HG03196 (cell line): Measurements from ENCODE around the gene ARHGEF18.
"Not testable (repeated sequence)": the region's sequence is repeated elsewhere in the genome, so short reads cannot be mapped to it uniquely, and the experiment has no call there.

Experiments used
- ATAC-seq: cut with Tn5 transposase; IDR thresholded peaks from one replicate; pipeline ENCODE4 v1.9.1; 2021; ENCODE audit not compliant: unreplicated experiment

Gene ARHGEF18

DNA sequence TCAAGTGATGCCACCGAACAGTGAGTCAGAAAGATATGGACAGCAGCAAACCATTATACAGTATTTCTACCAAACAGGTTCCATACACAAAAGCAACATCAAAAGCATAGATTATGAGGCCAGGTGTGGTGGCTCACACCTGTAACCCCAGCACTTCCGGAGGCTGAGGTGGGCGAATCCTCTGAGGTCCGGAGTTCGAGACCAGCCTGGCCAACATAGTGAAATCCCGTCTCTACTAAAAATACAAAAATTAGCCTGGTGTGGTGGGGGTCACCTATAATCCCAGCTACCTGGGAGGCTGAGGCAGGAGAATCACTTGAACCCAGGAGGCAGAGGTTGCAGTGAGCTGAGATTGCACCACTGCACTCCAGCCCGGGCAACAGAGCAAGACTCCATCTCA is 1.7 kb upstream of the ARHGEF18 start:
- ATAC-seq, result not testable (repeated sequence)

DNA sequence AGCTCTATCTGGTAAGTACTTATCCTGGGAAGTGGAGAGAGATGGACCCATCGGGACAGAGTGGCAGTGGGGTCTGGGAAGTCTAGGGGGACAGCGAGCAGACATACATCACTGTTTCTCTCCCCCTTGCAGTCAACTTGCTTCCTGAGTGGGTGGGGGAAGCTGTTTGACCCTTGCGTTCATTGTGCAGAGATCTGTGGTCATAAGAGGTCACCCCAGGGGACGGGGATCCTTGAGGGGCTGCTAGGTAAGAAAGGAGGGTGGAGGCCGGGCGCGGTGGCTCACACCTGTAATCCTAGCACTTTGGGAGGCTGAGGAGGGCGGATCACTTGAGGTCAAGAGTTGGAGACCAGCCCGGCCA is 474 bp downstream of the ARHGEF18 start:
- no peak for ATAC-seq

DNA sequence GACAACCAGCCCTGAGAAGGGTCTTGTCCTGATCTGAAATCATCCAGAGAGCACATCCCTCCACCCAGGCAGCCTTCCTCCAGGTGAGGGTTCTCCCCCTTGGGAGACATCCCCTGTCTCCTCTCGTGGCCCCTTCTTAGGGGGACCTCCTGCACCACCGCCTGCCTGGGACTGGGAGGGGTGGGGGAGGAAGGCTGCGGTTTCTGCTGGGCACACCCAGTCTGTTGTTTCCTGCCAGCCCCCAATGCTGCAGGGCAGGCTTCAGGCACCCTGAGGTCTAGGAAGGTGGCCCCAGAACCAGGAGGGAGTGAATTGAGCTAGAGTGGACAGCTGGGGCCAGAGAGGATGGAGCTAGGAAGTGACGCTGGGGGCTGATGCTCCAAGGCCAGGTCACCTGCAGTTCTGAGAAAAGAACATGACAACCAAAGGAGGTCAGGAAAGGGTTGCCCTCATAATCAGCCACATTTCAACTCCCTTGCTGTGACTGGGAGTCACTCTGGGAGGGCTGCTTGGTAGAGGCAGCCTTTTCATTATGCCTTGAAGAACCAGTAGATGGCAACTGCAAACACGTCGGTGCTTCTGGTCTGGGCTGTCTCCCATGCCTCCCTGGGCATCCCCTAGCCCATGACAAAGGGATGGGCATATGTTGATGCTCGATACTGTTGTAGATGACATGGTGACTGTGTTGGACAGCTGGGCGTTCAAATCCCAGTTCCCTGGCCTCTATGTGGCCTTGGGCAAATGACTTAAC is 1.4 kb downstream of the ARHGEF18 start:
- no peak for ATAC-seq

- no peak for ATAC-seq
Measured at GRCh38 chr19:7351861-7352260, 3.1 kb downstream of the ARHGEF18 start.

DNA sequence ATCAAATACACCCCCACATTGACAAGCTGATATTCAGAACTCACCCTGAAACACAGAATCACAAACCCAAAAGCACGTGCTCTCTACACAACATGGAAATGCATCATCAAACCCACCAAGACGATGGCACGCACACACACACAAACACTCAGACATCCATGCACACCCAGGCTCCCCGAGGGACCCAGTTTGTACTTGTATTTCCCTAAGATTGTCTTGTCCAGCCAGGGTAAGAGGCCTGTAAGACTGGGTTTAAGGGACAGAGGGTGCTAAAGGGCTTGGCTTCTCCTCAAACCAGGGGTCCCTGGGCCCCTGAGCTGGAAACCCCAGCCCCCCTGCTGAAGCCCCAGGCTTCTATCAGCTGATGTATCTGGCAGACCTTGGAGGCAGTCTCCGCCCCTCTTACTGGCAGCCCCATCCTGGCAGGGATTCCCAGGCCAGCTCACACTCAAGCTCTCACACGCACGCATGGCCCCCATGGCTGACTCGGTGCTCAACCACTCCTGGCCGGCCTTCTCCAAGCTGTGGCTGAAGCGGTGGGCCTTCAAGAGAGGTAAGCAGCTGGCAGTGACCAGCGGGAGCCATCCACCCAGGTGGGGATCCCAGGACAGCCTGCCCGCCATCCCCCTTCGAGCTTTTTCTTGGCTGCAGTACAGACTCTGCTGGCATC is 6.5 kb downstream of the ARHGEF18 start:
- ATAC-seq, result no peak

DNA sequence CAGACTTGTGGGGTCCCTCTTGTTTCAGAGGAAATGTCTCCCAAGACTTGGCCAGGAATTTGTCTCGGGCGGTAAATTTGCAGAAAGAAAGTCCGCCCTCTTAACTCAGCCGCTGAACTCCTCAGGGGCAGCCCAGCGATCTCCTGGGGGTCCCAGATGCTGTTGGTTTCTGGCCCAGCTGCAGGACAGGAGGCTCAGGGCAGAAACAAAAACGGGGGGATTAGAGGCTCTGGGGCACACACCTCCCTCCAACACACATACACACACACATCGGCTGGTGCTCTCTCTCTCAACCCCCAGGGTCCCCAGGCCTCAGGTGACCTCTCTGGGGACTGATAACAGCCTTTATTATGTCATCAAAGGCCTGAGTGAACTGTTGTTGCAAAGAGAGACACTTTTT is 7.1 kb downstream of the ARHGEF18 start:
- ATAC-seq, result no peak

DNA sequence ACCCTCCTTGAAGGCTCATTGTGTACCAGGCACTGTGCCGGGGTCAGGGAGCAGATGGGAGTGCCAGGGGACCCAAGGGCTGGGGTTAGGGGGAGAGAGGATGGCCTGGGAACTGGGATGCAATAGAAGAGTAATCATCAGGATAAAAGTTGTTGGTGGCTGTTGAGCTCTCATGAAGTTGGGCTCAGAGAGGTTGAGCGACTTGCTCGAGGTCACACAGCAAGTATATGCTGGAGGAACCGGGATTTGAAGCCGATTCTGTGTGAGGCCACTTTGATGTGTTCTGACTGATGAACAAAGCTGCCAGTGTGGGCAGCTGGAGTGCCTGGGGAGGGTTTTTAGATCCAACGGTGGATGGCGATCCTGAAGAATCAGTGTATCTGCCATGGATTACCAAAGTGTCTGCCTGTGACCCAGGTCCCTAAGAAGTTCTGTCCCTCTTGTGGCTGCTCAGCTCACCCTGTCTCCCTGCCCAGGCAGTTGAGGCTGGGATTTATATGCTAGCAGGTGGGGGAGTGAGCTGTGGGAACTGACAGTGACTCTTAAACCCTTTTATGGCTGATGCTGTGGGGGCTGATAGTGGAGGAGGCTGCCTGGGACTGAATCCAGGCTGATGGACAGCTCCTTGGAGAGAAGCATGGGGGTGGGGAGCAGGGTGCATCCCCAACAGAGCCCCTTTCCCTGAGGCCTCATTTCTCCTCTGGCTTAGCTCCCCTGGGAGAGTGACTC is 8.3 kb downstream of the ARHGEF18 start:
- ATAC-seq, result no peak

DNA sequence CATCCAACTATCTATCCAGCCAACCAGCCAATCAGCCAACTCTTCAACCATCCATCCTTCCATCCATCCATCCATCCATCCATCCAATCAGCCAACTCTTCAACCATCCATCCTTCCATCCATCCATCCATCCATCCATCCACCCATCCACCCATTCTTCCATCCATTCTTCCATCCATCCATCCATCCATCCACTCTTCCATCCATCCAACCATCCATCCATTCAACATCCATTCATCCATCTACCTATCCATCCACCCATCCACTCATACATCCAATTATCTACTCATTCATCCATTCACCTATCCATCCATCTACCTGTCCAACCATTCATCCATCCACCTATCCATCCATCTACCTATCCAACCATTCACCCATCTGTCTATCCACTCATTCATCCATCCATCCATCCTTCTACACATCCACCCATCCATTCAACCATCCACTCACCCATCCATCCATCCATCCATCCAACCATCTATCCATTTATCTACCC is 9.4 kb downstream of the ARHGEF18 start:
- ATAC-seq, result no peak

GRCh38 chr19:7360393-7360984 is 11.8 kb downstream of the ARHGEF18 start:
- ATAC-seq, result no peak

DNA sequence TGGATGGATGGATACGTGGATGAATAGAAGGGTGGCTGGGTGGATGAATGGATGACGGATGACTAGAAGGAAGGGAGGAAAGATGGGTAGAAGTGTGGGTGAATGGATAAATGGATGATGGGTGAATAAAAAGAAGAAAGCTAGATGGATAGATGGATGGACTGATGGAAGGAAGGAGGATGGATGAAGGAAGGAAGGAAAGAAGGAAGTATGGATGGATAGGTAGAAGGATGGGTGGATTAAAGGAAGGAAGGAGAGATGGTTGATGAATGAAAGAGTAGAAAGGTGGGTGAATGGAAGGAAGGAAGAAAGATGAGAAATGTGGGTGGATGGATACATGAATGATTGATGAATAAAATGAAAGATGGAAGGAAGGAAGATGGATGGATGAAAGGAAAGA is 14.5 kb downstream of the ARHGEF18 start:
- ATAC-seq, result no peak

DNA sequence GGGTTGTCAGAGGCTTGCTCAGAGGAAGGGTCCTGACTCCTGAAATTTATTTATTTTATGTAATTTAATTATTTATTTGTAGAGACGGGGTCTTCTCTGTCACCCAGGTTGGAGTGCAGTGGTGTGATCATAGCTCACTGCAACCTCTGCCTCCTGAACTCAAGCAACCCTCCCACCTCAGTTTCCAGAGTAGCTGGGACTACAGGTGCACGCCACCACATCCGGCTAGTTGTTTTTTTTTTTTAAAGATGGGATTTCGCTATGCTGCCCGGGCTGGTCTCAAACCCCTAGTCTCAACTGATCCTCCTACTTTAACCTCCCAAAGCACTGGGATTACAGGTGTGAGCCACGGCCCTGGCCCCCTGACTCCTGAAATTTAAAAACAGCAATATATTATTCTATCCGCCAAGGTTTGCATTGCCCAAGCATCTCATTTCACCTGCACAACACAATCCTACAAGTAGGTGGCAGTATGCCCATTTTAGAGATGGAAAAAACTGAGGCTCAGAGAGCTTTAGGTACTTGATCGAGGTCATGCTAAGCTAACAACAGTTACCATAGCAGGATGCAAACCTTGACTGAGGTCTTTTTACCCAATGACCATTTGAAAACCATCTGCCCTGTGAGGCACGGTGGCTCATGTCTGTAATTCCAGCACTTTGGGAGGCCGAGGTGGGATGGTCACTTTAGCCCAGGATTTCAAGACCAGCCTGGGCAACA is 18.1 kb downstream of the ARHGEF18 start:
- no peak for ATAC-seq

DNA sequence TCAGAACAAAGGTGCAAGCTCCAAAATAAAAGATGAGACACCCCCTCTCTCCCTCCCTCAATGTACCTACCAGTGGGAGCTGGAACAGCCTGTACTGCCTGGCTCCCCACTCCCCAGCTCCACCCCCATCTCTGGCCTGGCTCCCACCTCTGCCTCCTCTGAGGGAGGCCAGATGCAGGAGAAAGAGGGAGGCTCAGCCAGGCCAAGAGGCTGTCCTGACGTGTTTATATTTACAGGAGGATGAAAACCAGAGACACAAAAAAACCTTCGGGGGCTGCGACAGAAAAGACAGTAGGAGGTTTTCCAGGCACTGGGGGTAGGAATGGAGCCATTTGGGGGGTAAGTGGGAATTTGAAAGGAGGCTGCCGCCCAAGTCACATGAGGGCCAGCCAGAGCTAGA is 19.7 kb downstream of the ARHGEF18 start:
- ATAC-seq, result no peak

DNA sequence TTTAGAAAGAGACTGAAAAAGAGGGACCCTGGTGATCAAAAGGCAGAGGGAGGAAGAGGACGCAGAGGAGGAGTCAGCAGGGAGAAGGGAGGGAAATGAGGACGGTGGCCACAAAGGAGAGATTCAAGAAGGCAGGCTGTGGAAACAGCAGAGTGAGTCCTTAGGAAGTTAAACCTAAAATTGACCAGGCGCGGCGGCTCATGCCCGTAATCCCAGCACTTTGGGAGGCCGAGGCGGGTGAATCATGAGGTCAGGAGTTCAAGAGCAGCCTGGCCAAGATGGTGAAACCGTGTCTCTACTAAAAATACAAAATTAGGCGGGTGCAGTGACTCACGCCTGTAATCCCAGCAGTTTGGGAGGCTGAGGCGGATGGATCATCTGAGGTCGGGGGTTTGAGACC is 20.1 kb downstream of the ARHGEF18 start:
- ATAC-seq, result not testable (repeated sequence)

- ATAC-seq, result no peak
Measured at GRCh38 chr19:7370546-7370945, 21.8 kb downstream of the ARHGEF18 start.

DNA sequence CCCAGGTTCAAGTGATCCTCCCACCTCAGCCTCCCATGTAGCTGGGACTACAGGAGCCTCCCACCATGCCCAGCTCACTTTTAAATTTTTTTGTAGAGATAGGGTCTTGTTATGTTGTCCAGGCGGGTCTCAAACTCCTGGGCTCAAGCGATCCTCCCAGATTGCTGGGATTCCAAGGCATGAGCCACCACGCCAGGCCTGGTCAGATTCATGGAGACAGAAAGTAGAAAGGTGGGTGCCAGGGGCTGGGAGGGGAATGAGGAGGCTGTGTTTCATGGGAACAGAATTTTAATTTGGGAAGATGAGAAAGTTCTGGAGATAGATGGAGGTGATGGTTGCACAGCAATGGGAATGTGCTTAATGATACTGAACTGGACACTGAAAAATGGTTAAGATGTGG is 22.3 kb downstream of the ARHGEF18 start:
- no peak for ATAC-seq

DNA sequence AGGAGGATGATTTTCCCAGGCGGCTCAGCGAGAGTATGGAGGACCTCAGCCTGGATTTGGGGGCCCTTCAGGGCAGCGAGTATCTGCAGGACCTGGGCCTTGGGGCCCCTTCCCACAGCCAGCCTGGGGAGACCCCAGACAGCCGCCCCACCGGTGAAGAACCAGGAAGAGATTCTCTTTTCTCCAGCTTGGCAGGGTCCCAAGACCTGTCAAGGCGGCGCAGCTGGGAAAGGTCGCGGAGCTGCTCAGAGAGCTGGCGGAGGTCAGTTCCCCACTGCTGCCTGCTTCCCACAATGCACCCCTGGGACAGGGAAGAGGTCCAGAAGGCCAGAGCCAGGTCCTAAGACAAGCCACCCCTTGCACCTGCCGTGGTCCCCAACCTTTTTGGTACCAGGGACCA is 24.1 kb downstream of the ARHGEF18 start:
- no peak for ATAC-seq

DNA sequence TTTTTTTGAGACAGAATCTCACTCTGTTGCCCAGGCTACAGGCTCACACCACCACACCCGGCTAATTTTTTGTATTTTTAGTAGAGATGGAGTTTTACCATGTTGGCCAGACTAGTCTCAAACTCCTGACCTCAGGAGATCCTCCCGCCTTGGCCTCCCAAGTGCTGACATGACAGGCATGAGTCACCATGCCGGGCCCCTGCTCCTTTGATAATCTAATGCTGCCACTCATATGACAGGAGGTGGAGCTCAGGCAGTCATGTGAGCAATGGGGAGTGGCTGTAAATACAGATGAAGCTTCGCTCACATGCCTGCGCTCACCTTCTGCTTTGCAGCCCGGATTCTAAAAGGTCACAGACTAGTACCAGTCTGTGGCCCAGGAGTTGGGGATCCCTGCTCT is 25.1 kb downstream of the ARHGEF18 start:
- ATAC-seq, result no peak

DNA sequence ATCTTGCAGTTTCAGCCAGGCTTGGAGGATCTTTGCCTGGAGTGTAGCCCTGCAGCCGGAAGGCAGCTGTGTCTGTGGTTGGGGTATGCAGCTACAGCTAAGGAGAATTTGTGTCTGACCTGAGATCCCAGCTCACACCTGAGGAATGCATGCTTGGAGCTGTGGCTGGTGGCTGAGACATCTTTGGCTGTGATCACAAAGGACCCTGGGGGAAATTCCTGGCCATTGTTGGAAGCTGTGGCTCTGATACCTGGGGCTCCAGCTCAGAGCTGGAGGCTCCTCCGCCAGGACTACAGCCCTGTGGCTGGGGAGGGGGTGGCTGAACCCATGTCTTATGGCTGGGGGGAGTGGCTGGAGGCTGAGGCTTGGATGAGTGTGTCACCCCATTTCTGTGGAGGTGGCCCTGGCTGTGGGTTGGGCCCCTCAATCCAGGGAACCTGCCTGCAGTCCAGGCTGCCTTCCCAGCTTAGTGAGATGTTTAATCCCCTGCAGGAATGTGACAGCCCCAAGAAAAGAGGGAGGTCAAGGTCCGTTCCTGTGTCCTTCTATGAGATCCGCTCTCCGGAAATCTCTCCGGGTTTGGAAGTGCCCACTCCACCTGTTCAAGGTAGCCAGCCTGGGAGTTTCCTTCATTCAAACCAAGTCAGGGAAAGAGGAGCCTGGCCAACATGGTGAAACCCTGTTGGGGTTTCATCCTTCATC is 27.6 kb downstream of the ARHGEF18 start:
- no peak for ATAC-seq

DNA sequence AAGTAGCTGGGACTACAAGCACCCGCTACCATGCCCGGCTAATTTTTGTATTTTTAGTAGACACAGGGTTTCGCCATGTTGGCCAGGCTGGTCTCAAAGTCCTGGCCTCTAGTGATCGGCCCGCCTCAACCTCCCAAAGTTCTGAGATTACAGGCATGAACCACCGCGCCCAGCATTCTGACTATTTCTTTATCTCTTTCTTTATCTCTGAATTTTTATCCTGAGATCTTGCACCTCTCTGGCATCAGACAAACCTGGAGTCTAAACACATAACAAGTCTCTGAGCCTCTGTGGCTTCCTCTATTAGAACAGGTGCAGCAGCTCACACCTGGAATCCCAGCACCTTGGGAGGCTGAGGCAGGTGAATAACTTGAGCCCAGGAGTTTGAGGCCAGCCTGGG is 28.5 kb downstream of the ARHGEF18 start:
- ATAC-seq, result no peak

GRCh38 chr19:7381073-7381390 is 32.3 kb downstream of the ARHGEF18 start:
- no peak for ATAC-seq

DNA sequence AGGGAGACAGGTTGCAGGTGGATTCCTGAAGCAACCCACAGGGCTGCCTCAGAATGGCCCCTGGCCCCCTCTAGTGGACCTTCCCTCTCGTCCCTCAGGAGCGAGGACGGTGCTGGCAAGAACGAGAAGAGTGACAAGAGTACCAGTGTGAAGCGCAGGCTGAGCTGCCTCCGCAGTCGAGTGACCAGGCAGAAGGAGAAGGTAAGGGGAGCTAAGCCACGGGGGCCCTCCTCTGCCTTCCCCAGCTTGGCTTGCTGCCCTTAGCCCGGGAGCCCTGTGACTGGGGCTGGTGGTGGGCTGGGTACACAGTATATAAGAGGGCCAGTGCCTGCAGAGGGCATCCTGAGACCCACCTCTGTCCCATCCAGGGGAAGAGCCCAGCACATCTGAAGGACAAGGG is 34.0 kb downstream of the ARHGEF18 start:
- ATAC-seq, result no peak
